ENCODE results near the gene SOX1.

The SOX1 gene

GRCh38 chr13:112059457-112060281 is 7.3 kb upstream of the SOX1 start:
- no peak for DNase-seq

- no peak for DNase-seq
Measured at GRCh38 chr13:112060282-112060830, 6.6 kb upstream of the SOX1 start.

- no peak for DNase-seq
Measured at GRCh38 chr13:112060899-112061366, 6.0 kb upstream of the SOX1 start.

GRCh38 chr13:112061367-112062061 is 5.4 kb upstream of the SOX1 start:
- DNase-seq, result no peak

- no peak for DNase-seq
Measured at GRCh38 chr13:112062072-112062567, 4.8 kb upstream of the SOX1 start.

- no peak for DNase-seq
Measured at GRCh38 chr13:112062571-112063570, 4.1 kb upstream of the SOX1 start.

GRCh38 chr13:112063807-112064206 is 3.1 kb upstream of the SOX1 start:
- no peak for DNase-seq

- no peak for DNase-seq
Measured at GRCh38 chr13:112064222-112064621, 2.7 kb upstream of the SOX1 start.

GRCh38 chr13:112065521-112065866 is 1.5 kb upstream of the SOX1 start:
- no peak for DNase-seq

- DNase-seq, result no peak
Measured at GRCh38 chr13:112065867-112066623, 904 bp upstream of the SOX1 start.

GRCh38 chr13:112066624-112067004 is 335 bp upstream of the SOX1 start:
- DNase-seq, result no peak

- DNase-seq, result no peak
Measured at GRCh38 chr13:112067871-112068539, 1.1 kb downstream of the SOX1 start.

- DNase-seq, result no peak
Measured at GRCh38 chr13:112068540-112069060, 1.7 kb downstream of the SOX1 start.

- DNase-seq, result no peak
Measured at GRCh38 chr13:112069061-112069844, 2.3 kb downstream of the SOX1 start.

GRCh38 chr13:112069845-112070251 is 2.9 kb downstream of the SOX1 start:
- no peak for DNase-seq

GRCh38 chr13:112071102-112071722 is 4.3 kb downstream of the SOX1 start:
- no peak for DNase-seq

- DNase-seq, result no peak
Measured at GRCh38 chr13:112071723-112072533, 5.0 kb downstream of the SOX1 start.

GRCh38 chr13:112072534-112073244 is 5.7 kb downstream of the SOX1 start:
- DNase-seq, result no peak

Measured in inflammatory macrophage treated with lipopolysaccharide for 4 hours (primary cell).